Bronchial epithelial cell (primary cell): ENCODE data around the gene C9orf50. TPM values are rescaled to one million over a fixed set of nuclear protein-coding genes. Genes with fewer than 3 reads are reported as not detected.

ENCODE experiments used
- DNase-seq: peaks from one replicate; pipeline ENCODE4 v3.0.0-alpha.2; 2010; ENCODE audit warnings: low read depth
- FAIRE-seq: peaks from 2 replicates; lab custom pipeline; 2011; peaks lifted over from hg19 to GRCh38; lab: Jason Lieb, UNC
- H3K27me3 ChIP-seq: 2 replicates; pipeline ENCODE4 v1.5.1; 2011; ENCODE audit warnings: low read length; ENCODE audit not compliant: control insufficient read depth, insufficient read depth
- H3K36me3 ChIP-seq: 2 replicates; pipeline ENCODE4 v1.5.1; 2011; ENCODE audit warnings: low read length; ENCODE audit not compliant: control insufficient read depth, insufficient read depth
- H3K4me3 ChIP-seq: 2 replicates; pipeline ENCODE4 v1.5.1; 2011; ENCODE audit warnings: mild to moderate bottlenecking, low read depth, low read length, control low read depth
- total RNA-seq: library from RNA; depleted of rRNA; stranded (reverse); fragments of >200 nt; gene quantifications from 2 replicates; pipeline ENCODE4 v1.2.1, GENCODE V29; 2014
- TF ChIP-seq, protein P1 (sequence below): IDR thresholded peaks from 2 replicates; pipeline ENCODE4 v1.5.1; 2011; ENCODE audit warnings: mild to moderate bottlenecking, moderate library complexity, low read length, control low read depth, inconsistent platforms; ENCODE audit not compliant: insufficient read depth, severe bottlenecking

The C9orf50 gene
- total RNA-seq, 1 donor from 2014 or later = not detected

DNA sequence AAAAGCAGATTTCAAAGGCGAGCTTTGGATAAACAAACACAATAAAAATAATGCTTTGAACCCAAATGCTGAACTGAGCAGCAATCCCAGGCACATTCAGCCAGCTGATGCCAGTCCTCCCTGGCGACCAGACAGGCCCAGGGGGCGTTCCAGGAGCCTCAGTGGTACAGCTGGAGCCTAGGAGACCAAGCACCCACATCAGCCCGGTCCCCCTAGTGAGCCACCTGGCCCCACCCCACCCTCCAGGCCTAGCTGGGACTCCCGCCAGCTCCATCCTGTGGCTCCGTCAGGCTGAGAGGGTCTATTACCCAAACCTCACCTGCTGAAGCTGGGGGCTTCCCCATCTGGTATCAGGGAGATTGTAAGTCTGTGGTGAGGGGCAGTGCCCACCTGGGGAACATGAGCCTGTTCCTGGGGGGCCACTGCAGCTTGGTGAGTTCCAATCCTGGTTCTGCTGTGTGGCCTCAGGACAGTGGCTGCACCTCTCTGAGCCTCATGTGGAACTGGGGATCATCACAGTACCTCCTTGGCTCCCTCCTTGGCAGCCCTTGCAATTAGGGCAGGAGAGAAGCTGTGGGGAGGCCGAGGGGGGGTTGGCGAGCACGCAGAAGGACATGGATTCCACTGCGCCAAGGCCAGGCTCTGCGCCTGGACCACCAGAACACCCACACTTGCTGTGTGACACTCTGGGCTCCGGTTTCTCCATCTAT is 16.7 kb downstream of the C9orf50 start:
- H3K36me3 ChIP-seq = no peaks in the 10 kb centered on the region
- H3K4me3 ChIP-seq = no peak overlapping the region
- H3K27me3 ChIP-seq = no peaks in the 10 kb centered on the region
- TF ChIP-seq, protein P1, sequence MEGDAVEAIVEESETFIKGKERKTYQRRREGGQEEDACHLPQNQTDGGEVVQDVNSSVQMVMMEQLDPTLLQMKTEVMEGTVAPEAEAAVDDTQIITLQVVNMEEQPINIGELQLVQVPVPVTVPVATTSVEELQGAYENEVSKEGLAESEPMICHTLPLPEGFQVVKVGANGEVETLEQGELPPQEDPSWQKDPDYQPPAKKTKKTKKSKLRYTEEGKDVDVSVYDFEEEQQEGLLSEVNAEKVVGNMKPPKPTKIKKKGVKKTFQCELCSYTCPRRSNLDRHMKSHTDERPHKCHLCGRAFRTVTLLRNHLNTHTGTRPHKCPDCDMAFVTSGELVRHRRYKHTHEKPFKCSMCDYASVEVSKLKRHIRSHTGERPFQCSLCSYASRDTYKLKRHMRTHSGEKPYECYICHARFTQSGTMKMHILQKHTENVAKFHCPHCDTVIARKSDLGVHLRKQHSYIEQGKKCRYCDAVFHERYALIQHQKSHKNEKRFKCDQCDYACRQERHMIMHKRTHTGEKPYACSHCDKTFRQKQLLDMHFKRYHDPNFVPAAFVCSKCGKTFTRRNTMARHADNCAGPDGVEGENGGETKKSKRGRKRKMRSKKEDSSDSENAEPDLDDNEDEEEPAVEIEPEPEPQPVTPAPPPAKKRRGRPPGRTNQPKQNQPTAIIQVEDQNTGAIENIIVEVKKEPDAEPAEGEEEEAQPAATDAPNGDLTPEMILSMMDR = no peak
- no peak for FAIRE-seq
- no peak for DNase-seq

DNA sequence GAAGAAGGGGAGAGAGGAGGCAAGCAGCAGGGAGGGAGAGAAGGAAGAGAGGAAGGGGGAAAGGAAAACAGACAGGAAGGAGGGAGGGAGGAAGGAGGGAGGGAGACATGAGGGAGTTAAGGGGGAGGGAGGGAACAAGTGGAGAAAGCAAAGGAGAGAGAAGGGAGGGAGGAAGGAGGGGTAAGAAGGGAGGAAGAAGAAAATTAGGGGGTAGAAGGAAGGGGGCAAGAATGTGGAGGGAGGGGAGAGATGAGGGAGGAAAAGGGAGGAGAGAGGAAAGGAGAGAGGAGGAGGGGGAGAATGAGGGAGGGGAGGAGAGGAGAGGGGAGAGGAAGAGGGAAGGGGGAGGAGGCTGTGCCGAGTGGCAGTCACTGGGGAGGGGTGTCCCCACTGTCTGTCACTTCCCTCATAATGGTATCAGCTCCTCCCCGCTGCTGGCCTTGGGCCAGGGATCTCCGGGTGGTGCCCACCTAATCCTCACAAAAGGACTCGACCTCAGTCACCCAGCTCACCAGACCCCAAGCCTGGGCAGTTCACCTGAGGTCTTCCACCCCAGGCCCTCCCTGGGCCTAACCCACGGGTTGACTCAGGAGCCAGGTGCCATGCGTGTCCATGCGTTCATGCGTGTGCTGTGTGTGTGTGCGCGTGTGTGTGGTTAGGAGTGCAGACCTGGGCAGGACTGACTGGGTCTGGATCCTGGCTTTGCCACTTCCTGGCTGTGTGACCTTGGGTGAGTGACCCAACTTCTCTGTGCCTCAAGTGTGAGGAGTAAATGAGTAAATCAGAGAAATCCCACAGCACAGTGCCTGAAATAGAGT is 18.1 kb downstream of the C9orf50 start:
- H3K4me3 ChIP-seq = no peak overlapping the region
- DNase-seq (no peak), FAIRE-seq (no peak)
- H3K36me3 ChIP-seq = no peaks in the 10 kb centered on the region
- TF ChIP-seq, protein P1 = no peak
- H3K27me3 ChIP-seq = no peaks in the 10 kb centered on the region

- no peaks in the 10 kb centered on the region for H3K27me3 ChIP-seq
- no peak for FAIRE-seq
- DNase-seq = no peak
- no peaks in the 10 kb centered on the region for H3K36me3 ChIP-seq
- TF ChIP-seq, protein P1 = no peak
- H3K4me3 ChIP-seq = no peak overlapping the region
These were observed 19.7 kb downstream of the C9orf50 start for GRCh38 chr9:129601082-129601674.

DNA sequence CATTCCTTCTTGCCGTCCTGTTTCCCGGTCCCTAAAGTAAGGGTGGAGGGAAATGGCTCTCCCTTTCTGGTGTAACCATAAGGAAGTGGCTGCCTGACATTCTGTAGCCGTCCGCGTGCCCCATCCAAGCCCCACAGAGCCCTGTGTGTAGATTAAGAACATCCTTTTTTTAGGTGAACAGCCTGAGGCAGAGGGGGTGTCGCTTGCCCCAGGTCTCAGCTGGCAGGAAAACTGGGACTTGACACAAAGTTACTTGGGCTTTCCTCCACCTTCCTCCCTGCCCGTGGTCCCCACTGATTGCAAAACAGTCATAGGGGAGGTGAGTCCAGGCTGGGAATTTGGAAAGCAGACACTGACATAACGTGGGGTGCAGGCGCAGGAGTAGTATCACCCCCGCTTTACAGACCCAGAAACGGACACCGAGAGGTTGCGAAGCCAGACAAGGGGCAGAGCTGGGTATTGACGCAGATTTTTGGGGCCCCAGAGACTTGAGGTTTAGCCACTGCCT is 22.8 kb downstream of the C9orf50 start:
- TF ChIP-seq, protein P1 = no peak
- FAIRE-seq = no peak
- Histone ChIP-seq H3K4me3 (peak overlapping the region; percentile 50), H3K36me3 (no peaks in the 10 kb centered on the region), H3K27me3 (no peaks in the 10 kb centered on the region)
- DNase-seq = no peak

- TF ChIP-seq, protein P1 = no peak
- DNase-seq (peak; percentile 33), FAIRE-seq (no peak)
- no peaks in the 10 kb centered on the region for H3K27me3 ChIP-seq
- H3K4me3 ChIP-seq = peak overlapping the region; percentile 50
- H3K36me3 ChIP-seq = no peaks in the 10 kb centered on the region
These were observed 23.4 kb downstream of the C9orf50 start for GRCh38 chr9:129597355-129598088.
